ENCODE results near the gene PTCD1. TPM values are rescaled to one million over a fixed set of nuclear protein-coding genes. Genes with fewer than 3 reads are reported as not detected.
A peak's percentile ranks its signal among the peaks of the same experiment; 100 is the strongest.

The PTCD1 gene
- total RNA-seq, 1 donor from 2014 or later = 11.3 TPM

- TF ChIP-seq CTCF (IDR thresholded peaks at IDR 0.05; ENCODE audit: insufficient read depth, low read length, severe bottlenecking) = no peak
- no peak for FAIRE-seq
- Histone ChIP-seq H3K27me3 (ENCODE audit: control insufficient read depth, insufficient read depth, low read length) (no peaks in the 10 kb centered on the region), H3K36me3 (ENCODE audit: control insufficient read depth, insufficient read depth, low read length) (peaks cover 45% of the 10 kb centered on the region), H3K4me3 (ENCODE audit: low read depth, low read length) (no peak overlapping the region)
- DNase-seq (ENCODE audit: low read depth) = no peak
These were observed 10.3 kb upstream of the PTCD1 start for GRCh38 chr7:99448855-99449254.

- no peak for FAIRE-seq
- TF ChIP-seq CTCF (IDR thresholded peaks at IDR 0.05; ENCODE audit: insufficient read depth, low read length, severe bottlenecking) = peak; percentile 34
- no peak for DNase-seq (ENCODE audit: low read depth)
- Histone ChIP-seq H3K36me3 (ENCODE audit: control insufficient read depth, insufficient read depth, low read length) (peaks cover 41% of the 10 kb centered on the region), H3K27me3 (ENCODE audit: control insufficient read depth, insufficient read depth, low read length) (no peaks in the 10 kb centered on the region), H3K4me3 (ENCODE audit: low read depth, low read length) (no peak overlapping the region)
These were observed 9.3 kb upstream of the PTCD1 start for GRCh38 chr7:99447943-99448342.

GRCh38 chr7:99446096-99446495 is 7.5 kb upstream of the PTCD1 start:
- H3K27me3 ChIP-seq (ENCODE audit: control insufficient read depth, insufficient read depth, low read length) = no peaks in the 10 kb centered on the region
- peaks cover 36% of the 10 kb centered on the region for H3K36me3 ChIP-seq (ENCODE audit: control insufficient read depth, insufficient read depth, low read length)
- TF ChIP-seq CTCF (IDR thresholded peaks at IDR 0.05; ENCODE audit: insufficient read depth, low read length, severe bottlenecking) = no peak
- no peak for DNase-seq (ENCODE audit: low read depth)
- H3K4me3 ChIP-seq (ENCODE audit: low read depth, low read length) = no peak overlapping the region
- no peak for FAIRE-seq

GRCh38 chr7:99440195-99440594 is 1.6 kb upstream of the PTCD1 start:
- no peak for TF ChIP-seq CTCF (IDR thresholded peaks at IDR 0.05; ENCODE audit: insufficient read depth, low read length, severe bottlenecking)
- peaks cover 9% of the 10 kb centered on the region for H3K36me3 ChIP-seq (ENCODE audit: control insufficient read depth, insufficient read depth, low read length)
- DNase-seq (ENCODE audit: low read depth) = peak; percentile 29
- FAIRE-seq = no peak
- H3K4me3 ChIP-seq (ENCODE audit: low read depth, low read length) = peak overlapping the region; percentile 91
- no peaks in the 10 kb centered on the region for H3K27me3 ChIP-seq (ENCODE audit: control insufficient read depth, insufficient read depth, low read length)

GRCh38 chr7:99437946-99438572 is 539 bp downstream of the PTCD1 start:
- no peak for FAIRE-seq

More at GRCh38 chr7:99437946-99438572, 539 bp downstream of the PTCD1 start:
- DNase-seq (ENCODE audit: low read depth) = no peak
- Histone ChIP-seq H3K36me3 (ENCODE audit: control insufficient read depth, insufficient read depth, low read length) (peaks cover 12% of the 10 kb centered on the region), H3K27me3 (ENCODE audit: control insufficient read depth, insufficient read depth, low read length) (no peaks in the 10 kb centered on the region), H3K4me3 (ENCODE audit: low read depth, low read length) (peak overlapping the region; percentile 91)
- TF ChIP-seq CTCF (IDR thresholded peaks at IDR 0.05; ENCODE audit: insufficient read depth, low read length, severe bottlenecking) = no peak
